Ishikawa (cell line): ENCODE measurements around the gene LAMA1.

Experiments used
- CEBPB ChIP-seq: IDR thresholded peaks from 2 replicates; pipeline ENCODE4 v1.6.1; 2012
- CREB1 ChIP-seq: IDR thresholded peaks from 2 replicates; pipeline ENCODE4 v1.6.1; 2012; ENCODE audit warnings: low read depth
- EGR1 ChIP-seq: IDR thresholded peaks from 2 replicates; pipeline ENCODE4 v1.6.1; 2012
- EP300 ChIP-seq: IDR thresholded peaks from 2 replicates; pipeline ENCODE4 v1.6.1; 2012; ENCODE audit warnings: borderline replicate concordance
- FOXM1 ChIP-seq: IDR thresholded peaks from 2 replicates; pipeline ENCODE4 v1.6.1; 2012; ENCODE audit warnings: low read depth, borderline replicate concordance
- NFIC ChIP-seq: IDR thresholded peaks from 2 replicates; pipeline ENCODE4 v1.6.1; 2012
- RAD21 ChIP-seq: IDR thresholded peaks from 2 replicates; pipeline ENCODE4 v1.6.1; 2012; ENCODE audit warnings: low read depth
- REST ChIP-seq: IDR thresholded peaks from 2 replicates; pipeline ENCODE4 v1.6.1; 2012; ENCODE audit warnings: low read depth, mild to moderate bottlenecking
- TAF1 ChIP-seq: IDR thresholded peaks from 2 replicates; pipeline ENCODE4 v1.6.1; 2012; ENCODE audit warnings: low read depth, mild to moderate bottlenecking
- TCF12 ChIP-seq: IDR thresholded peaks from 2 replicates; pipeline ENCODE4 v1.6.1; 2012; ENCODE audit warnings: low read depth
- TEAD4 ChIP-seq: IDR thresholded peaks from 2 replicates; pipeline ENCODE4 v1.6.1; 2012
- USF1 ChIP-seq: IDR thresholded peaks from 2 replicates; pipeline ENCODE4 v1.6.1; 2012
- YY1 ChIP-seq: IDR thresholded peaks from 2 replicates; pipeline ENCODE4 v1.6.1; 2012; ENCODE audit warnings: low read depth
- ZBTB7A ChIP-seq: IDR thresholded peaks from 2 replicates; pipeline ENCODE4 v1.6.1; 2012; ENCODE audit warnings: low read depth

Gene LAMA1

DNA sequence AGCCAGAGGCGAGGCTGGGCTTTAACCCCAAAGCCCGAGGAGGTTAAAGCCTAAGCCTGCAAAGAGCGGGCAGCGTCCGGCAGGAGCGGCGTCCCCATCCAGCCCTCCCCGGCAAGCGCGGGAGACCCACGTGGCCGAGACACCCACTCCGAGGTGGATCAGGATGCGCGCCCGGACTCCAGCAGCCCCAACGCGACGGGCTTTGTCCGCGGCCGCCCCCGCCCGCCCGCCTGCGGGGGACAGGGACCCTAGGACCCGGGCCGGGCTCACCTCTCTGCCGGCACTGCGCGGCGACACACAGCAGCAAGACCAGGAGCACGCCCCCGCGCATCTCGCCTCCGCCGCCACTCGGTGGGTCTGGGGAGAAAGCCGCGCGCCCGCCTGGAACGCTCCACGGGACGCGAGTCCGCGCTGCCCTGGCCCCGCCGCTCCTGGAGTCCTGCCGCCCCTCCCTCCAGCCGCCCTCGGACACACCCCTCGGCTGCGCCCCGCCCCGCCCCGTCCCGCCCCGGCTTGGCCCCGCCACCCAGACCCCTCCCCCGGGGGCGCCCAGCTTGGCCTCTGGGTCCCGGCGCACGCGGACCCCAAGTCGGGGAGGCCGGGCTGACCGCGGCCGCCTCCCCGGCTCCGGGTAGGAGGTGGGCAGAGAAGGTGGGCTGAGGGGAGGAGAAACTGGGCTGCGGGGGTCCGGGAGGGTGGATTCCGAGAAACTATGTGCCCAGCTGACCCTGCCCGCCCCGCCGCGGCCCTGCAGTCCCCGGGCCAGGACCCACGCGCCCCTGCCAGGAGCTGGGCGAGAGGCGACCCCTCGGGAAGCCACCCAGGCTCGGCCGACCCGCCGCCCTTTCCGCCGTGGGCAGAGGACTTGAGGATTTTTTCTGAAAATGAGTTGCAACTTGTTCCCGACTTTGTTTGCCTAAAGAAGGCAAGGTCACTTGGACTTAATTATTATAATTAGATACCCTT, at the start of gene LAMA1:
Gene LAMA1, minus strand, starts transcription at position 408 of the 966 bp plus-strand sequence. Its CDS starts 77 bp downstream, at position 331.
- TF ChIP-seq RAD21 (no peak), USF1 (no peak)

GRCh38 chr18:7165846-7166393, 48.3 kb upstream of the LAMA1 start:
- no peak for TF ChIP-seq EP300
- TF ChIP-seq REST: no peak
- TF ChIP-seq CREB1: no peak
- TF ChIP-seq NFIC: no peak
- TF ChIP-seq USF1: no peak
- TF ChIP-seq FOXM1: no peak
- no peak for TF ChIP-seq TAF1

- TF ChIP-seq ZBTB7A (no peak), CREB1 (no peak), FOXM1 (no peak), RAD21 (no peak), YY1 (no peak), TCF12 (no peak), TEAD4 (no peak), EGR1 (no peak), REST (no peak)
Measured at GRCh38 chr18:7164323-7165004, 46.9 kb upstream of the LAMA1 start.

GRCh38 chr18:7158216-7158615, 40.6 kb upstream of the LAMA1 start:
- TF ChIP-seq YY1 (no peak), CEBPB (no peak), REST (no peak), ZBTB7A (no peak), RAD21 (no peak)

GRCh38 chr18:7157760-7158159, 40.2 kb upstream of the LAMA1 start:
- TF ChIP-seq REST (no peak), ZBTB7A (no peak), TEAD4 (no peak)
